H1 (cell line): ENCODE results near the gene CCR9. TPM values are rescaled to one million over a fixed set of nuclear protein-coding genes. Genes with fewer than 3 reads are reported as not detected.

Experiments used
- KDM1A ChIP-seq: fragments of 200-600, 300-600 bp; sonication (generic); IDR thresholded peaks from 2 replicates; pipeline ENCODE4 v1.7.1; 2016; ENCODE audit warnings: mild to moderate bottlenecking, low read length, borderline replicate concordance
- KDM5A ChIP-seq: fragments of 200-600 bp; IDR thresholded peaks from 2 replicates; pipeline ENCODE4 v1.7.1; 2012; ENCODE audit warnings: mild to moderate bottlenecking, low read length, inconsistent platforms, mixed read lengths
- RAD21 ChIP-seq, 2 experiments: IDR thresholded peaks in 1 of 2; conservative IDR thresholded peaks in 1 of 2; 2 replicates each; pipeline ENCODE4 v1.6.1; 2011; ENCODE audit warnings: low read depth in 2 of 2, low read length in 2 of 2, improper control_type of control experiment in 1 of 2, inconsistent platforms in 1 of 2, mild to moderate bottlenecking in 1 of 2, moderate library complexity in 1 of 2
- SP2 ChIP-seq: IDR thresholded peaks from 2 replicates; pipeline ENCODE4 v1.6.1; 2012; ENCODE audit warnings: mild to moderate bottlenecking, low read length, inconsistent platforms
- TAF7 ChIP-seq: optimal IDR thresholded peaks from 2 replicates; pipeline ENCODE3; 2011; ENCODE audit warnings: low read depth, mild to moderate bottlenecking, inconsistent platforms, low read length, moderate library complexity, borderline replicate concordance
- TBP ChIP-seq: IDR thresholded peaks from 2 replicates; pipeline ENCODE4 v1.6.1; 2011; ENCODE audit warnings: low read depth, low read length, improper control_type of control experiment
- YY1 ChIP-seq: IDR thresholded peaks from 2 replicates; pipeline ENCODE4 v1.6.1; 2011; ENCODE audit warnings: low read depth, mild to moderate bottlenecking, low read length
- polyA plus RNA-seq, 7 experiments: library from polyadenylated mRNA; depleted of rRNA in 3 of 7; stranded (reverse) in 5 of 7; unstranded in 2 of 7; fragments of >200 nt in 5 of 7; fragments of 200-250 nt in 2 of 7; gene quantifications; 1 replicate in 5 of 7; 2 replicates in 1 of 7; 4 replicates in 1 of 7; pipeline versions ENCODE4 v1.2.1 to v1.2.3, GENCODE V29; 2011 to 2013; ENCODE audit warnings: missing spikeins in 2 of 7, mixed read lengths in 2 of 7
- total RNA-seq: library from RNA; stranded (reverse); fragmentation: NEBNext Ultra II Directional; extraction: Animal tissue kit (Norgen Biotek cat#: 25700); gene quantifications from 2 replicates; pipeline ENCODE4 v1.2.1, GENCODE V29; 2021

Gene CCR9
- total and polyA plus RNA-seq, 2 of the 8 experiments (the other 6 are each of a cell fraction or from before 2014, with no cell fraction given), result not detected

- TF ChIP-seq TBP (no peak), RAD21 (IDR thresholded peaks at IDR 0.05 in 1 of 2, conservative IDR thresholded peaks at IDR 0.05 in 1 of 2; ENCODE audit: low read depth in 2 of 2, low read length in 2 of 2) (no peak), TAF7 (no peak), SP2 (no peak), YY1 (no peak), KDM1A (no peak), KDM5A (no peak)
Measured at GRCh38 chr3:45950686-45951600, 64.6 kb downstream of the CCR9 start (continued).
